AG09309 (cell line): ENCODE data around the gene CPNE1.
A peak's percentile ranks its signal among the peaks of the same experiment; 100 is the strongest.
"Not testable (repeated sequence)": the region's sequence is repeated elsewhere in the genome, so short reads cannot be mapped to it uniquely, and the experiment has no call there.

Source experiments
- DNase-seq: peaks from one replicate; pipeline ENCODE4 v3.0.0-alpha.2; 2010; ENCODE audit warnings: low read depth
- H3K4me3 ChIP-seq: 2 replicates; pipeline ENCODE4 v1.5.1; 2011; ENCODE audit warnings: mild to moderate bottlenecking, low read depth, low read length, moderate library complexity; ENCODE audit not compliant: control insufficient read depth
- TF ChIP-seq, protein P1 (sequence below): IDR thresholded peaks from 2 replicates; pipeline ENCODE4 v1.5.1; 2011; ENCODE audit warnings: mild to moderate bottlenecking, low read depth, low read length, inconsistent platforms; ENCODE audit not compliant: insufficient read depth, control insufficient read depth; ENCODE audit errors: missing control alignments

The CPNE1 gene

DNA sequence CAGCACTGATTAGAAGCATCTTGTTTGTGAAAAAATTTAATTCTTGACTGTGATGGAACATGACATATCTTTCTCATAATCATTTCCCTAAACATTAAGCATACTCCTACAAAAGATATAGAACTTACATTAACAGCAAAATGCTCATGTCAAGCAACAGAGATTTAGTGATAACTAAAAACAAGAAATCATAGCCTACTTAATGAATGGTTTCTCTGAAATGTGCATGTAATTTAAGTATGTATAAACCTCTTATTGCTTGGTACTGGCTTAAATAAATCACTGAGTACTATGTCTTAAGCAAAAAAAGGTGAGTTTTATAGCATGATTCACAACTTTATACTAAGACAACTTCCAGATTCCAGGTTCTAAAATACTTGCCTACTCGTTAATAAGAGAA is 43.8 kb upstream of the CPNE1 start:
- TF ChIP-seq, protein P1, sequence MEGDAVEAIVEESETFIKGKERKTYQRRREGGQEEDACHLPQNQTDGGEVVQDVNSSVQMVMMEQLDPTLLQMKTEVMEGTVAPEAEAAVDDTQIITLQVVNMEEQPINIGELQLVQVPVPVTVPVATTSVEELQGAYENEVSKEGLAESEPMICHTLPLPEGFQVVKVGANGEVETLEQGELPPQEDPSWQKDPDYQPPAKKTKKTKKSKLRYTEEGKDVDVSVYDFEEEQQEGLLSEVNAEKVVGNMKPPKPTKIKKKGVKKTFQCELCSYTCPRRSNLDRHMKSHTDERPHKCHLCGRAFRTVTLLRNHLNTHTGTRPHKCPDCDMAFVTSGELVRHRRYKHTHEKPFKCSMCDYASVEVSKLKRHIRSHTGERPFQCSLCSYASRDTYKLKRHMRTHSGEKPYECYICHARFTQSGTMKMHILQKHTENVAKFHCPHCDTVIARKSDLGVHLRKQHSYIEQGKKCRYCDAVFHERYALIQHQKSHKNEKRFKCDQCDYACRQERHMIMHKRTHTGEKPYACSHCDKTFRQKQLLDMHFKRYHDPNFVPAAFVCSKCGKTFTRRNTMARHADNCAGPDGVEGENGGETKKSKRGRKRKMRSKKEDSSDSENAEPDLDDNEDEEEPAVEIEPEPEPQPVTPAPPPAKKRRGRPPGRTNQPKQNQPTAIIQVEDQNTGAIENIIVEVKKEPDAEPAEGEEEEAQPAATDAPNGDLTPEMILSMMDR: no peak
- DNase-seq: no peak
- H3K4me3 ChIP-seq: no peak overlapping the region

- not testable (repeated sequence) for H3K4me3 ChIP-seq, DNase-seq
Measured at GRCh38 chr20:35706591-35707529, 42.2 kb upstream of the CPNE1 start.

- not testable (repeated sequence) for DNase-seq
Measured at GRCh38 chr20:35705894-35706293, 41.2 kb upstream of the CPNE1 start.

DNA sequence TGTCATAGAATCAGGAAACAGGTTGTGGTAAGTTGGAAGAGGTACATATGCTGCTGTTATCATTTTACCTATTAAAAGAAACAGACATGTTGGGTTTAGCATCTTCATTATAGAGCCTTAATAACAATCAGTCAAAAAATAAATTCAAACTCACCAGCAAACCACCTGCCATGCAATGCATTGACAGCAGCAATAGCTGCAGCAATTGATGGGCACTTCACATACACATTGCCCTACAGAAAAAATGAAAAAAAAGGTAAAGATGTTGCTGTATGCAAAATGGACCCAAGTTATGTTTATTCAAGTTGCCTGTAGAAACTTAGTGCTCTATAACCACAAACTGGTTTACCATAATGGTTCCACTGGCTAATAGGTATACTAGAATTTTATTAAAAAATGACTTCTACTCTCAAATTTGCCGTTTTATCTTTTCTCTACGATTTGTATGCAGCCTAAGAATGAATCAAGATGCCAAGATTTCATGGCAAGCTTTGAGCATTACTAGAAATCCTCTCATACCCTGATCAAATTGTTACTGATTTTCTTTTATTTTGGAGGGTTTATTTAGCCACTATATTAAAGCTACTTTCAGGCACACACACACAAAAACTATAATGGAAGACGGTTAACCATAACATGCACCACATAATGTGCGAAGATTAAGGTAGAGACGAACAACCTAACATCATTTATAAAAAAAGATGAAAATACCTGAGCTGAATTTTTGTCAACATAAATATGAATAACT is 40.0 kb upstream of the CPNE1 start:
- no peak for DNase-seq
- no peak overlapping the region for H3K4me3 ChIP-seq
- TF ChIP-seq, protein P1: no peak

More at GRCh38 chr20:35705894-35706293, 41.2 kb upstream of the CPNE1 start:
- H3K4me3 ChIP-seq: not testable (repeated sequence)

GRCh38 chr20:35702824-35703695 is 38.4 kb upstream of the CPNE1 start:
- TF ChIP-seq, protein P1: no peak
- DNase-seq: no peak
- no peak overlapping the region for H3K4me3 ChIP-seq

- TF ChIP-seq, protein P1: no peak
- DNase-seq: peak; percentile 43
- H3K4me3 ChIP-seq: no peak overlapping the region
Measured at GRCh38 chr20:35702051-35702823, 37.5 kb upstream of the CPNE1 start.

DNA sequence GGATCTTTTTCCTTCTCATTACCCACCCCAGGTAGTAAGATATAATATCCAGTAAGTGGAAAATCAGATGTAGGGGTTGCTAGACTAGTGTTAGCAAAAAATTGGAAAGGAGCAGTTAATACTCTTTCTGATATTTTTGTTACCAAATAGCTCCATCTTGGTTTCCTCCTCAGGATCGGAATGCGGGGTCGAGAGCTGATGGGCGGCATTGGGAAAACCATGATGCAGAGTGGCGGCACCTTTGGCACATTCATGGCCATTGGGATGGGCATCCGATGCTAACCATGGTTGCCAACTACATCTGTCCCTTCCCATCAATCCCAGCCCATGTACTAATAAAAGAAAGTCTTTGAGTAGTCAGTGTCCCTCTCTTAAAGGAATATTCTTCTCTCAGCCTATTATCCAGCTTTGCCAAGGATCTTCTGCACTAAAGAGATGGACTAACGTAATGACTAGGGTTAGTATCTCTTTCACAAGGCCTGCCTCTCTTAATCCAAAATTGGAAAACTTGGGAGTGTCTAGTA is 36.0 kb upstream of the CPNE1 start:
- DNase-seq: no peak

More for the DNA sequence above, 36.0 kb upstream of the CPNE1 start:
- TF ChIP-seq, protein P1: no peak
- H3K4me3 ChIP-seq: peak overlapping the region; percentile 95
